HG03060 (cell line): ENCODE data around the gene GATA3.

Experiments used
- ATAC-seq: cut with Tn5 transposase; IDR thresholded peaks from one replicate; pipeline ENCODE4 v1.9.1; 2021; ENCODE audit warnings: low read depth, moderate number of reproducible peaks; ENCODE audit not compliant: unreplicated experiment

GATA3 gene

GRCh38 chr10:8050556-8051108 is 3.9 kb upstream of the GATA3 start:
- ATAC-seq = no peak

- no peak for ATAC-seq
Observed at GRCh38 chr10:8051109-8051821, 3.2 kb upstream of the GATA3 start.

GRCh38 chr10:8051851-8052257 is 2.6 kb upstream of the GATA3 start:
- no peak for ATAC-seq

- ATAC-seq = no peak
Observed at GRCh38 chr10:8052341-8052955, 2.0 kb upstream of the GATA3 start.

GRCh38 chr10:8052956-8053445 is 1.5 kb upstream of the GATA3 start:
- no peak for ATAC-seq

GRCh38 chr10:8053446-8054243 is 843 bp upstream of the GATA3 start:
- peak; percentile 47 for ATAC-seq

GRCh38 chr10:8054244-8054493 is 319 bp upstream of the GATA3 start:
- ATAC-seq = no peak

- no peak for ATAC-seq
Observed at GRCh38 chr10:8055420-8056349, 1.2 kb downstream of the GATA3 start.

GRCh38 chr10:8056378-8056777 is 1.9 kb downstream of the GATA3 start:
- ATAC-seq = no peak

GRCh38 chr10:8056871-8057331 is 2.4 kb downstream of the GATA3 start:
- ATAC-seq = peak; percentile 27

GRCh38 chr10:8057636-8058273 is 3.3 kb downstream of the GATA3 start:
- no peak for ATAC-seq

GRCh38 chr10:8058274-8059111 is 4.0 kb downstream of the GATA3 start:
- no peak for ATAC-seq

- no peak for ATAC-seq
Observed at GRCh38 chr10:8059191-8059936, 4.9 kb downstream of the GATA3 start.

- ATAC-seq = peak; percentile 36
Observed at GRCh38 chr10:8060010-8060703, 5.7 kb downstream of the GATA3 start.

GRCh38 chr10:8060704-8061121 is 6.2 kb downstream of the GATA3 start:
- ATAC-seq = no peak

GRCh38 chr10:8061274-8062211 is 7.1 kb downstream of the GATA3 start:
- ATAC-seq = no peak
